Vagina (tissue), 2 donors: ENCODE results near the gene KLC4.

ENCODE experiments used
- CTCF ChIP-seq, 3 experiments: fragments of 450-650 bp in 2 of 3; fragments of 200-600 bp in 1 of 3; sonication (generic) in 1 of 3; IDR thresholded peaks; one replicate each; pipeline ENCODE4 v1.5.1; 2017 to 2019; ENCODE audit warnings: antibody characterized with exemption in 3 of 3, mild to moderate bottlenecking in 2 of 3, moderate library complexity in 2 of 3
- POLR2A ChIP-seq, 2 donors: fragments of 450-650 bp; IDR thresholded peaks; one replicate each; pipeline ENCODE4 v1.6.1; 2017; ENCODE audit warnings: antibody characterized with exemption in 2 of 2, mild to moderate bottlenecking in 2 of 2, moderate library complexity in 2 of 2
- POLR2AphosphoS5 ChIP-seq, 2 donors: sonication (generic); formaldehyde crosslinking; IDR thresholded peaks; one replicate each; pipeline ENCODE4 v1.9.0; 2017; ENCODE audit warnings: antibody characterized with exemption in 2 of 2, mild to moderate bottlenecking in 2 of 2, low read depth in 1 of 2; ENCODE audit not compliant: insufficient read depth in 1 of 2

- no peak for TF ChIP-seq CTCF (IDR thresholded peaks at IDR 0.05)
- TF ChIP-seq POLR2A (IDR thresholded peaks at IDR 0.05), result no peak
- TF ChIP-seq POLR2AphosphoS5 (IDR thresholded peaks at IDR 0.05; ENCODE audit: insufficient read depth in 1 of 2, low read depth in 1 of 2), result no peak
These were observed 23.6 kb downstream of the KLC4 start for GRCh38 chr6:43082806-43083655.
